Right lobe of liver (tissue), 6 donors: Measurements from ENCODE around the gene YLPM1. TPM values are rescaled to one million over a fixed set of nuclear protein-coding genes. Genes with fewer than 3 reads are reported as not detected.

Source experiments
- ATAC-seq, 4 donors: fragments of 200-7000 bp; cut with Tn5 transposase; one replicate each; pipeline ENCODE4 v1.9.1; 2020; ENCODE audit warnings: mild to moderate bottlenecking in 4 of 4, moderate library complexity in 4 of 4
- DNase-seq, 3 donors: peaks; one replicate each; pipeline ENCODE4 v3.0.0-alpha.2; 2020
- H3K27ac ChIP-seq, 3 donors: fragments of 200-600 bp; one replicate each; pipeline ENCODE4 v1.8.0; 2022
- H3K27me3 ChIP-seq, 2 donors: fragments of 200-600 bp; one replicate each; pipeline ENCODE4 v1.8.0; 2022
- H3K36me3 ChIP-seq, 4 donors: fragments of 200-600 bp; sonication (generic) in 1 of 4; one replicate each; pipeline versions ENCODE4 v1.5.1 to v1.8.0; 2017 to 2022; ENCODE audit warnings: control low read depth in 1 of 4
- H3K4me1 ChIP-seq, 4 donors: fragments of 200-600 bp; sonication (generic) in 1 of 4; one replicate each; pipeline versions ENCODE4 v1.5.1 to v1.8.0; 2017 to 2022; ENCODE audit warnings: control low read depth in 1 of 4
- H3K4me3 ChIP-seq, 3 donors: fragments of 200-600 bp; one replicate each; pipeline ENCODE4 v1.8.0; 2022
- H3K9me3 ChIP-seq, 4 donors: fragments of 200-600 bp; sonication (generic) in 1 of 4; one replicate each; pipeline versions ENCODE4 v1.5.1 to v1.8.0; 2017 to 2022; ENCODE audit warnings: control low read depth in 1 of 4
- CTCF ChIP-seq, 4 donors: fragments of 200-600 bp in 3 of 4; fragments of 450-650 bp in 1 of 4; IDR thresholded peaks; one replicate each; pipeline versions ENCODE4 v1.5.1 to v1.8.0; 2016 to 2022; ENCODE audit warnings: antibody characterized with exemption in 4 of 4, mild to moderate bottlenecking in 2 of 4
- POLR2A ChIP-seq: fragments of 450-650 bp; IDR thresholded peaks from one replicate; pipeline ENCODE4 v1.6.1; 2017; ENCODE audit warnings: antibody characterized with exemption, mild to moderate bottlenecking
- WGBS: methylation state at CpG from one replicate; pipeline ENCODE4 v1.1.6; 2018; ENCODE audit warnings: low coverage, low lambda C conversion rate; ENCODE audit not compliant: insufficient coverage; ENCODE audit errors: missing lambda C conversion rate; 5-methylcytosine and 5-hydroxymethylcytosine counted together
- intact Hi-C, 2 donors: fragments of 100-400 bp; cut with DNase I; formaldehyde crosslinking; loops; one replicate each; pipeline versions ENCODE4 v1.11.2 to v1.14.1; 2022
- total RNA-seq, 6 experiments: library from RNA; depleted of rRNA in 2 of 6; stranded (reverse); fragments of >200 nt in 2 of 6; fragmentation: NEBNext Ultra II Directional in 3 of 6; extraction: Animal tissue kit (Norgen Biotek cat#: 25700) in 3 of 6; gene quantifications; one replicate each; pipeline versions ENCODE4 v1.1.0 to v1.2.4, GENCODE V29; 2016 to 2023
- donor health status: DM: no; HTN: yes; CAD: no.
- donor health status: DM: no; HTN: no; CAD: no.
- donor health status: DM: no; HTN: no; CAD: no.
- donor health status: DM: no; HTN: yes; CAD: no.
- donor health status: DM: no; HTN: yes; CAD: no.

YLPM1 gene
- total RNA-seq, 6 experiments from 2014 or later: 14.8 to 20.0 (median 17.1) TPM

- no peak for ATAC-seq
- Histone ChIP-seq H3K9me3 (no peaks in the 10 kb centered on the region), H3K36me3 (peaks cover 2 to 26% (median 7%) of the 10 kb centered on the region in 4 donors), H3K27me3 (no peaks in the 10 kb centered on the region), H3K4me1 (no peaks in the 10 kb centered on the region), H3K27ac (no peak overlapping the region), H3K4me3 (no peak overlapping the region)
- DNase-seq: no peak
- TF ChIP-seq CTCF (IDR thresholded peaks at IDR 0.05): no peak
- TF ChIP-seq POLR2A: no peak
- WGBS: 89% methylated on average over 7 of the region's 8 CpGs
- intact Hi-C loops: no loop called here
Measured at GRCh38 chr14:74739293-74740030, 23.7 kb upstream of the YLPM1 start.

DNA sequence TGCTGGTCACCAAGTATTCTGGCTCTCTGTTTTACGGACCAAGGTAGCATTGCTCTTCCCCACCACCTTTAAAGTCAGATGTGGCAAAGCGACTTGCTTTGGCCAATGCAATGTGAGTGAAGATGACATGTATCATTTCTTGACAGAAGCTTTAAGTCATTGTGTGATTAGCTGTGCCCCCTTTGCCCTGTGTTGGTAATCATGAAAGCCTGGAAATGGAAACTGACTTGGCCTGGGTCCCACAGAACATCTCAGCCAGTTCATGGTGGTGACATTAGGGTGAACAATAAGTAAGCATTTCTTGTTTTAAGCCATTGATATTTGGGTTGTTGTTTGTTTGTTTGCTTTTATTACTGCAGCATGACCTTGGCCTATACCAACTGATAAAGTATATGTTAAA lies 15.9 kb upstream of the YLPM1 start:
- H3K27me3 ChIP-seq: no peaks in the 10 kb centered on the region
- DNase-seq (no peak), ATAC-seq (no peak)
- no peaks in the 10 kb centered on the region for H3K36me3 ChIP-seq
- no peaks in the 10 kb centered on the region for H3K4me1 ChIP-seq
- 84% methylated on average over 2 of the region's 2 CpGs for WGBS
- no peak overlapping the region for H3K4me3 ChIP-seq
- H3K9me3 ChIP-seq: no peaks in the 10 kb centered on the region
- H3K27ac ChIP-seq: no peak overlapping the region
- intact Hi-C loops: no loop called here
- TF ChIP-seq POLR2A (no peak), CTCF (IDR thresholded peaks at IDR 0.05) (no peak)

- Histone ChIP-seq H3K9me3 (no peaks in the 10 kb centered on the region), H3K27me3 (no peaks in the 10 kb centered on the region), H3K4me3 (no peak overlapping the region), H3K36me3 (no peaks in the 10 kb centered on the region), H3K4me1 (no peaks in the 10 kb centered on the region), H3K27ac (no peak overlapping the region)
- ATAC-seq (no peak), DNase-seq (no peak)
- 56% methylated on average over 2 of the region's 2 CpGs for WGBS
- intact Hi-C loops: no loop called here
- no peak for TF ChIP-seq POLR2A
- no peak for TF ChIP-seq CTCF (IDR thresholded peaks at IDR 0.05)
Measured at GRCh38 chr14:74754157-74754556, 9.0 kb upstream of the YLPM1 start.

DNA sequence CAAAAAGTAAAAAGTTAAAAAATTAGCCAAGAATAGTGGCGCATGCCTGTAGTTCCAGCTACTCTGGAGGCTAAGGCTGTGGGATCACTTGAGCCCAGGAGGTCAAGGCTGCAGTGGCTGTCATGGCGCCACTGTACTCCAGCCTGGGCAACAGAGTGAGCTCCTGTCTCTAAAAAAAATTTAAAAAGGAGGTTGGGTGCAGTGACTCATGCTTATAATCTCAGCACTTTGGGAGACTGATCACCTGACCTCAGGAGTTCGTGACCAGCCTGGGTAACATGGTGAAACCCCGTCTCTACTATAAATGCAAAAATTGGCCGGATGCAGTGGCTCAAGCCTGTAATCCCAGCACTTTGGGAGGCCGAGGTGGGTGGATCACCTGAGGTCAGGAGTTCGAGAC lies 8.2 kb upstream of the YLPM1 start:
- WGBS: 91% methylated on average over 4 of the region's 7 CpGs
- H3K9me3 ChIP-seq: no peaks in the 10 kb centered on the region
- no peaks in the 10 kb centered on the region for H3K36me3 ChIP-seq
- TF ChIP-seq POLR2A (no peak), CTCF (IDR thresholded peaks at IDR 0.05) (no peak)
- intact Hi-C loops: no loop called here
- no peak overlapping the region for H3K27ac ChIP-seq
- H3K4me1 ChIP-seq: no peaks in the 10 kb centered on the region
- no peak for ATAC-seq
- no peaks in the 10 kb centered on the region for H3K27me3 ChIP-seq
- DNase-seq: no peak
- no peak overlapping the region for H3K4me3 ChIP-seq
